PFSK-1 (cell line): ENCODE data around the gene SHPK.

Experiments
- FOXP2 ChIP-seq: optimal IDR thresholded peaks from 2 replicates; pipeline ENCODE3; 2011; ENCODE audit warnings: borderline replicate concordance, control low read depth, inconsistent platforms; ENCODE audit not compliant: insufficient read depth; ENCODE audit errors: extremely low read length, extremely low read depth
- POLR2AphosphoS5 ChIP-seq: IDR thresholded peaks from 2 replicates; pipeline ENCODE4 v1.6.1; 2012; ENCODE audit warnings: low read depth, mild to moderate bottlenecking, control low read depth, low read length, moderate library complexity
- SIN3A ChIP-seq: IDR thresholded peaks from 2 replicates; pipeline ENCODE4 v1.6.1; 2012; ENCODE audit warnings: mild to moderate bottlenecking, low read length, moderate library complexity, borderline replicate concordance; ENCODE audit not compliant: insufficient read depth
- TAF1 ChIP-seq: IDR thresholded peaks from 2 replicates; pipeline ENCODE4 v1.6.1; 2012; ENCODE audit warnings: low read length, control low read depth, borderline replicate concordance; ENCODE audit not compliant: insufficient read depth
- TF ChIP-seq, protein P1 (sequence below), 2 experiments: IDR thresholded peaks; 2 replicates each; pipeline versions ENCODE4 v1.6.1 to v1.8.0; 2011 to 2012; ENCODE audit warnings: low read depth in 2 of 2, low read length in 2 of 2, control low read depth in 1 of 2, inconsistent platforms in 1 of 2, mild to moderate bottlenecking in 1 of 2, moderate library complexity in 1 of 2; ENCODE audit not compliant: insufficient read depth in 1 of 2

Gene SHPK

GRCh38 chr17:3678095-3678820, 42.2 kb upstream of the SHPK start:
- TF ChIP-seq TAF1 (no peak), FOXP2 (no peak), SIN3A (no peak), POLR2AphosphoS5 (no peak)
- TF ChIP-seq, protein P1, sequence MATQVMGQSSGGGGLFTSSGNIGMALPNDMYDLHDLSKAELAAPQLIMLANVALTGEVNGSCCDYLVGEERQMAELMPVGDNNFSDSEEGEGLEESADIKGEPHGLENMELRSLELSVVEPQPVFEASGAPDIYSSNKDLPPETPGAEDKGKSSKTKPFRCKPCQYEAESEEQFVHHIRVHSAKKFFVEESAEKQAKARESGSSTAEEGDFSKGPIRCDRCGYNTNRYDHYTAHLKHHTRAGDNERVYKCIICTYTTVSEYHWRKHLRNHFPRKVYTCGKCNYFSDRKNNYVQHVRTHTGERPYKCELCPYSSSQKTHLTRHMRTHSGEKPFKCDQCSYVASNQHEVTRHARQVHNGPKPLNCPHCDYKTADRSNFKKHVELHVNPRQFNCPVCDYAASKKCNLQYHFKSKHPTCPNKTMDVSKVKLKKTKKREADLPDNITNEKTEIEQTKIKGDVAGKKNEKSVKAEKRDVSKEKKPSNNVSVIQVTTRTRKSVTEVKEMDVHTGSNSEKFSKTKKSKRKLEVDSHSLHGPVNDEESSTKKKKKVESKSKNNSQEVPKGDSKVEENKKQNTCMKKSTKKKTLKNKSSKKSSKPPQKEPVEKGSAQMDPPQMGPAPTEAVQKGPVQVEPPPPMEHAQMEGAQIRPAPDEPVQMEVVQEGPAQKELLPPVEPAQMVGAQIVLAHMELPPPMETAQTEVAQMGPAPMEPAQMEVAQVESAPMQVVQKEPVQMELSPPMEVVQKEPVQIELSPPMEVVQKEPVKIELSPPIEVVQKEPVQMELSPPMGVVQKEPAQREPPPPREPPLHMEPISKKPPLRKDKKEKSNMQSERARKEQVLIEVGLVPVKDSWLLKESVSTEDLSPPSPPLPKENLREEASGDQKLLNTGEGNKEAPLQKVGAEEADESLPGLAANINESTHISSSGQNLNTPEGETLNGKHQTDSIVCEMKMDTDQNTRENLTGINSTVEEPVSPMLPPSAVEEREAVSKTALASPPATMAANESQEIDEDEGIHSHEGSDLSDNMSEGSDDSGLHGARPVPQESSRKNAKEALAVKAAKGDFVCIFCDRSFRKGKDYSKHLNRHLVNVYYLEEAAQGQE (IDR thresholded peaks at IDR 0.05; ENCODE audit: insufficient read depth in 1 of 2, low read depth in 2 of 2, low read length in 2 of 2), result no peak

- no peak for TF ChIP-seq SIN3A
Measured at GRCh38 chr17:3675886-3676285, 39.8 kb upstream of the SHPK start.

DNA sequence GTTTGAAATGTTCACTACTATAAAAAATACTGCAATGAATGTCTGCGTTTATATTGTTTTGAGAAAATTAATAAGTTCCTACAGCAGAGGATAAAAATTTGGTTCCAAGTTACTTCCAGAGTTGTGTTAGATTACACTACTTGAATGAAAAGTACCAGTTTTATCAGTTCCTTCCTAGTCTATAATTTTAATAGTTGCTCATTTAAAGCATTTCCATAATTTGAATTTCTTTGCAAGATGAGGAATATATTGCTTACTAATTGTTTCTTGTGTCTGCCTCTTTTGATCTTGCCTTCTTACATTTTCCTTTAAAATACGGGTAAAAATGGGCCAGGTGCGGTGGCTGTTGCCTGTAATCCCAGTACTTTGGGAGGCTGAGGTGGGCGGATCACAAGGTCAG, 36.5 kb upstream of the SHPK start:
- TF ChIP-seq, protein P1 (IDR thresholded peaks at IDR 0.05; ENCODE audit: insufficient read depth in 1 of 2, low read depth in 2 of 2, low read length in 2 of 2), result no peak
- TF ChIP-seq POLR2AphosphoS5 (no peak), SIN3A (no peak), TAF1 (no peak), FOXP2 (no peak)

DNA sequence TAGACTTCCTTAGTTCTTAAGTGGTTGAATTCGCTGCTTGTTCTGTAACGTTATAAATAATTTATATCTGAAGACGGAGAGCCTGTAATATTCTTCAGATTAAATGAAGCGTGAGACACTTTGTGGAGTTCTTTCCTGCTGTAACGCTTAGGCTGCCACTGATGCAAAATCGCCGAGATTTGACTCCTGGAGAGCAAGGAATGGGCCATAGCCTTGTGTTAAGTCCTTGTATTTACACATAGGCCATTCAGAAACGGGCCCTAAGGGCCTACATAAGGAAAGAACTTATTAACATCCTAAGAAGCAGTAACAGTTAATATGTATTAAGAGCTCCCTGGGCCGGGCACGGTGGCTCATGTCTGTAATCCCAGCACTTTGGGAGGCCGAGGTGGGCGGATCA, 33.5 kb upstream of the SHPK start:
- TF ChIP-seq TAF1 (no peak), POLR2AphosphoS5 (no peak; the same call in 1 of the 2 replicates), FOXP2 (no peak)
- TF ChIP-seq, protein P1 (IDR thresholded peaks at IDR 0.05; ENCODE audit: insufficient read depth in 1 of 2, low read depth in 2 of 2, low read length in 2 of 2), result no peak

DNA sequence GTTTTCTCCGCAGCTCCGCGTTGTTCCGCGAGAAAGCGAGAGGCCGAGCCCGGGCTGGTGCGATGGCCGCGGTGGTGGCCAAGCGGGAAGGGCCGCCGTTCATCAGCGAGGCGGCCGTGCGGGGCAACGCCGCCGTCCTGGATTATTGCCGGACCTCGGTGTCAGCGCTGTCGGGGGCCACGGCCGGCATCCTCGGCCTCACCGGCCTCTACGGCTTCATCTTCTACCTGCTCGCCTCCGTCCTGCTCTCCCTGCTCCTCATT, 33.0 kb upstream of the SHPK start:
- TF ChIP-seq POLR2AphosphoS5 (no peak), TAF1 (no peak), FOXP2 (no peak), SIN3A (no peak)
- TF ChIP-seq, protein P1 (IDR thresholded peaks at IDR 0.05; ENCODE audit: insufficient read depth in 1 of 2, low read depth in 2 of 2, low read length in 2 of 2), result no peak
